HG03457 (cell line): ENCODE measurements around the gene SCAP.

Experiments
- ATAC-seq: cut with Tn5 transposase; IDR thresholded peaks from one replicate; pipeline ENCODE4 v1.9.1; 2021; ENCODE audit warnings: moderate number of reproducible peaks; ENCODE audit not compliant: unreplicated experiment

The SCAP gene

GRCh38 chr3:47433796-47434195 is 41.9 kb downstream of the SCAP start:
- no peak for ATAC-seq

GRCh38 chr3:47432673-47433072 is 43.1 kb downstream of the SCAP start:
- no peak for ATAC-seq

- ATAC-seq: no peak
Measured at GRCh38 chr3:47431225-47431624, 44.5 kb downstream of the SCAP start.

- no peak for ATAC-seq
Measured at GRCh38 chr3:47430606-47431005, 45.1 kb downstream of the SCAP start.

GRCh38 chr3:47429476-47430270 is 46.1 kb downstream of the SCAP start:
- no peak for ATAC-seq

GRCh38 chr3:47428662-47429061 is 47.1 kb downstream of the SCAP start:
- no peak for ATAC-seq

- no peak for ATAC-seq
Measured at GRCh38 chr3:47427866-47428265, 47.9 kb downstream of the SCAP start.

- no peak for ATAC-seq
Measured at GRCh38 chr3:47425959-47426358, 49.8 kb downstream of the SCAP start.

- ATAC-seq: no peak
Measured at GRCh38 chr3:47425383-47425778, 50.4 kb downstream of the SCAP start.

GRCh38 chr3:47424434-47425382 is 51.0 kb downstream of the SCAP start:
- no peak for ATAC-seq

GRCh38 chr3:47423548-47424145 is 52.1 kb downstream of the SCAP start:
- no peak for ATAC-seq

- no peak for ATAC-seq
Measured at GRCh38 chr3:47422743-47423142, 53.0 kb downstream of the SCAP start.

- ATAC-seq: no peak
Measured at GRCh38 chr3:47421741-47422649, 53.7 kb downstream of the SCAP start.

GRCh38 chr3:47420511-47421484 is 54.9 kb downstream of the SCAP start:
- peak; percentile 77 for ATAC-seq

- no peak for ATAC-seq
Measured at GRCh38 chr3:47420044-47420430, 55.7 kb downstream of the SCAP start.

GRCh38 chr3:47419083-47420043 is 56.4 kb downstream of the SCAP start:
- no peak for ATAC-seq

- ATAC-seq: no peak
Measured at GRCh38 chr3:47418167-47419082, 57.3 kb downstream of the SCAP start.
